Endodermal cell (in vitro differentiated cells): ENCODE measurements around the gene MPP7. TPM values are rescaled to one million over a fixed set of nuclear protein-coding genes. Genes with fewer than 3 reads are reported as not detected.

Experiments used
- DNase-seq: peaks from one replicate; pipeline ENCODE4 v3.0.0-alpha.2; 2017
- H3K27ac ChIP-seq: 2 replicates; pipeline ENCODE4 v1.5.1; 2013; ENCODE audit warnings: mild to moderate bottlenecking, low read depth, low read length, moderate library complexity
- H3K27me3 ChIP-seq: 2 replicates; pipeline ENCODE4 v1.6.1; 2013; ENCODE audit warnings: mild to moderate bottlenecking, low read length, moderate library complexity; ENCODE audit not compliant: insufficient read depth, control insufficient read depth, poor library complexity, severe bottlenecking
- H3K36me3 ChIP-seq: 2 replicates; pipeline ENCODE4 v1.7.0; 2013; ENCODE audit warnings: mild to moderate bottlenecking, low read length, moderate library complexity; ENCODE audit not compliant: control insufficient read depth, insufficient read depth
- H3K4me1 ChIP-seq: one replicate; pipeline ENCODE4 v1.7.0; 2013; ENCODE audit warnings: low read length; ENCODE audit not compliant: control insufficient read depth, insufficient read depth
- H3K4me3 ChIP-seq: 2 replicates; pipeline ENCODE4 v1.5.1; 2013; ENCODE audit warnings: mild to moderate bottlenecking, low read length, moderate library complexity
- H3K9ac ChIP-seq: 2 replicates; pipeline ENCODE4 v1.6.1; 2013; ENCODE audit warnings: mild to moderate bottlenecking, low read length, moderate library complexity; ENCODE audit not compliant: poor library complexity, severe bottlenecking; ENCODE audit errors: extremely low read depth
- H3K9me3 ChIP-seq: 2 replicates; pipeline ENCODE4 v1.6.1; 2013; ENCODE audit warnings: mild to moderate bottlenecking, low read length, moderate library complexity; ENCODE audit not compliant: control insufficient read depth
- H3K27ac Mint-ChIP-seq: 2 replicates; pipeline ENCODE4 v1.8.0; 2020; ENCODE audit warnings: mixed read lengths
- H3K27me3 Mint-ChIP-seq: 2 replicates; pipeline ENCODE4 v1.8.0; 2021; ENCODE audit warnings: mild to moderate bottlenecking, mixed read lengths; ENCODE audit not compliant: insufficient read depth
- H3K36me3 Mint-ChIP-seq: 2 replicates; pipeline ENCODE4 v1.8.0; 2020; ENCODE audit warnings: low read depth, mixed read lengths
- H3K4me1 Mint-ChIP-seq: 2 replicates; pipeline ENCODE4 v1.8.0; 2020; ENCODE audit warnings: mixed read lengths
- H3K4me3 Mint-ChIP-seq: 2 replicates; pipeline ENCODE4 v1.8.0; 2020; ENCODE audit warnings: mild to moderate bottlenecking, moderate library complexity, mixed read lengths
- H3K9me3 Mint-ChIP-seq: 2 replicates; pipeline ENCODE4 v1.8.0; 2020; ENCODE audit warnings: mild to moderate bottlenecking, mixed read lengths
- WGBS, 2 experiments: methylation state at CpG; one replicate each; pipeline versions ENCODE4 v1.1.5 to v1.1.7; 2013; ENCODE audit warnings: missing lambda C conversion rate in 2 of 2, mixed read lengths in 1 of 2; ENCODE audit not compliant: insufficient coverage in 1 of 2, insufficient read length in 1 of 2; 5-methylcytosine and 5-hydroxymethylcytosine counted together
- total RNA-seq, 2 donors: library from RNA; stranded (reverse); fragmentation: NEBNext Ultra II Directional in 1 of 2; extraction: Animal tissue kit (Norgen Biotek cat#: 25700) in 1 of 2; gene quantifications; 2 replicates in 1 of 2; 3 replicates in 1 of 2; pipeline ENCODE4 v1.2.1, GENCODE V29; 2021
- TF ChIP-seq, protein P1 (sequence below): fragments of 200-600 bp; sonication (generic); conservative IDR thresholded peaks from 2 replicates; pipeline ENCODE4 v1.5.0; 2021; ENCODE audit warnings: antibody characterized with exemption, mild to moderate bottlenecking

Gene MPP7
- total RNA-seq, 2 donors from 2014 or later, result 5.5 to 7.7 TPM

DNA sequence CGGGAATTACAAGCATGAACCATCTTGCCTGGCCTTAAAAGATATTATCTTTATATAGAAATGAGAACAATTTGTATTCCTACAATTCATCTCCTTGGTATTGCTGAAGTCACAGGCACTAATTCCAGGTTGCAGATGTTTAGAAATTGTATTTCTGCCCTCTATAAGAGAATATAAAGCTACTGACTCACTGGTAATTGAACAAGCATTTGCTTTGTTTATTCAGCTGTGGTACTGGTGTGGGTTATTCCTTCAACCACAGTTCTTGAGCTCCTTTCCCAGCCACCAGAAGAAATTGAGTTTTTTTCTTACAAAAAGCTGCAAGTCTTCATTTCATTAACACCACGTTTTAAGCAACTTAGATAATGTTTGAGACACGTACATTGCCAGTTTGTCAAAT is 29.0 kb upstream of the MPP7 start:
- no peaks in the 10 kb centered on the region for H3K4me1 ChIP-seq
- Mint-ChIP-seq H3K27ac (no peak overlapping the region), H3K9me3 (no peaks in the 10 kb centered on the region), H3K4me3 (no peak overlapping the region), H3K36me3 (no peaks in the 10 kb centered on the region), H3K4me1 (peaks cover 4% of the 10 kb centered on the region), H3K27me3 (peaks cover 3% of the 10 kb centered on the region)
- H3K36me3 ChIP-seq, result no peaks in the 10 kb centered on the region
- no peaks in the 10 kb centered on the region for H3K27me3 ChIP-seq
- WGBS, 2 experiments, result 100% methylated on average over 3 of the region's 3 CpGs; no CpG with 5 or more reads in 1 of the 2 experiments
- H3K9ac ChIP-seq, result no peak overlapping the region
- H3K27ac ChIP-seq, result no peak overlapping the region
- no peak for DNase-seq
- H3K9me3 ChIP-seq, result no peaks in the 10 kb centered on the region
- TF ChIP-seq, protein P1, sequence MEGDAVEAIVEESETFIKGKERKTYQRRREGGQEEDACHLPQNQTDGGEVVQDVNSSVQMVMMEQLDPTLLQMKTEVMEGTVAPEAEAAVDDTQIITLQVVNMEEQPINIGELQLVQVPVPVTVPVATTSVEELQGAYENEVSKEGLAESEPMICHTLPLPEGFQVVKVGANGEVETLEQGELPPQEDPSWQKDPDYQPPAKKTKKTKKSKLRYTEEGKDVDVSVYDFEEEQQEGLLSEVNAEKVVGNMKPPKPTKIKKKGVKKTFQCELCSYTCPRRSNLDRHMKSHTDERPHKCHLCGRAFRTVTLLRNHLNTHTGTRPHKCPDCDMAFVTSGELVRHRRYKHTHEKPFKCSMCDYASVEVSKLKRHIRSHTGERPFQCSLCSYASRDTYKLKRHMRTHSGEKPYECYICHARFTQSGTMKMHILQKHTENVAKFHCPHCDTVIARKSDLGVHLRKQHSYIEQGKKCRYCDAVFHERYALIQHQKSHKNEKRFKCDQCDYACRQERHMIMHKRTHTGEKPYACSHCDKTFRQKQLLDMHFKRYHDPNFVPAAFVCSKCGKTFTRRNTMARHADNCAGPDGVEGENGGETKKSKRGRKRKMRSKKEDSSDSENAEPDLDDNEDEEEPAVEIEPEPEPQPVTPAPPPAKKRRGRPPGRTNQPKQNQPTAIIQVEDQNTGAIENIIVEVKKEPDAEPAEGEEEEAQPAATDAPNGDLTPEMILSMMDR, result no peak
- no peak overlapping the region for H3K4me3 ChIP-seq

DNA sequence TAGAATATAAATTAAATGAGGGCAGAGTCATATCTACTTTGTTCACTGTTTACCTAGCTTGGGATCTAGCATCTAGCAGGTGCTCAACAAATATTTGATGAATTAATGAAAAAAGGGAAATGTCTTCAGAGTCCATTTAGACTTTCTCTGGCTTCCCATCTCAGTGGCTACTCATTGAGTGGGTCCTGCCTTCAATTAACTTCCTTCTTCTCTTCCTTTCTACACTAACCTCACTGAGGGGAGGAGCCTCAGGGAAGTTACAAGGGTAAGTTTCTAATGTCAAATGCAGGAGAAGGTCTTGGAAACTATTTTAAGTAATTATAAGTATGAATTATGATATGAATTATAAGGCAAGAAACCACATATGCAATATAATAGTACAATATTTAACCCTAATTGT is 28.2 kb upstream of the MPP7 start:
- Histone ChIP-seq H3K36me3 (no peaks in the 10 kb centered on the region), H3K27me3 (no peaks in the 10 kb centered on the region), H3K9ac (no peak overlapping the region), H3K4me3 (no peak overlapping the region), H3K27ac (no peak overlapping the region), H3K9me3 (no peaks in the 10 kb centered on the region), H3K4me1 (no peaks in the 10 kb centered on the region)
- Mint-ChIP-seq H3K4me1 (peaks cover 5% of the 10 kb centered on the region), H3K36me3 (no peaks in the 10 kb centered on the region), H3K9me3 (no peaks in the 10 kb centered on the region), H3K4me3 (no peak overlapping the region), H3K27ac (no peak overlapping the region), H3K27me3 (peaks cover 3% of the 10 kb centered on the region)
- DNase-seq, result no peak
- TF ChIP-seq, protein P1, result no peak

DNA sequence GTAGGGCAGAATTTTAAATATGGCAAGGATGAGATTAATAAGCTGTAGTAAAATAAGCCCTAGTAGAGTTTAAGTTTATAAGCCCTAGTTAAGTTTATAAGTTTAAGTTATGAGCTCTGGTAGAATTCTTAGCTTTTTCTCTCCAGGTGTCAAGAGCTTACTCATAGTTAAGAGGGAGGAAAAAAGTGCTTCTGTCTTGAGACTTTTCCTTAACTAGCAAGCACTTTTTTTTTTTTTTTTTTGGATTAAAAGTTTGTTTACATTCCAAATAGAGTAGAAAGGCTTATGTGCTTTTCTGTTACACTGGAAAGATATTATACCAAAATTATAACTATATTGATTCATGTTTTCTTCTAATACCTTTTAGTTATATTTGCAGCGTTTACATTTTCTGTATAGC is 25.5 kb upstream of the MPP7 start:
- Histone ChIP-seq H3K4me3 (no peak overlapping the region), H3K9me3 (no peaks in the 10 kb centered on the region), H3K27me3 (no peaks in the 10 kb centered on the region), H3K4me1 (no peaks in the 10 kb centered on the region), H3K27ac (no peak overlapping the region), H3K9ac (no peak overlapping the region), H3K36me3 (no peaks in the 10 kb centered on the region)
- Mint-ChIP-seq H3K4me1 (peaks cover 5% of the 10 kb centered on the region), H3K36me3 (no peaks in the 10 kb centered on the region), H3K27me3 (no peaks in the 10 kb centered on the region), H3K27ac (no peak overlapping the region), H3K4me3 (no peak overlapping the region), H3K9me3 (no peaks in the 10 kb centered on the region)
- DNase-seq, result no peak
- TF ChIP-seq, protein P1, result no peak
- WGBS, 2 experiments, result 93% methylated on average over 1 of the region's 1 CpG; no CpG with 5 or more reads in 1 of the 2 experiments
